ENCODE results near the gene FAM9A.

DNA sequence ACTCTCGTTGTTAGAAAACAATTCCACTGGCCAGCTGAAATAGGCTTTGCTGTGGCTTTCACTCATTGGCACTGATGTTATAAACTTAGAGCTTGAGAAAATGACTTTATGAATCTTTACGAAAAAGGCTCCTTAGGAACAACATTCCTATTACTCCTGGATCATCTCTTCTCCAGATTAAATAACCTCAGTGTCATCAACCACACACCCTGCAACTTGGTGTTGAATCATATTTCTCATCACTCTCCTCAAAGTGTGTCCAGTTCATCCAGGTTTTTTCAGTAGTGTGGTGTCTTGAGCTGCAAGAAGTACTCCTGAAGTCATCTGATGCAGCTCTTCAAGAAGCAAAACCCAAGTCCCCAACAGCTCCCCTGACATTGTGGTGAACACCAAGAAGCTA lies 41.2 kb downstream of the FAM9A start:
- TF ChIP-seq, protein P1, sequence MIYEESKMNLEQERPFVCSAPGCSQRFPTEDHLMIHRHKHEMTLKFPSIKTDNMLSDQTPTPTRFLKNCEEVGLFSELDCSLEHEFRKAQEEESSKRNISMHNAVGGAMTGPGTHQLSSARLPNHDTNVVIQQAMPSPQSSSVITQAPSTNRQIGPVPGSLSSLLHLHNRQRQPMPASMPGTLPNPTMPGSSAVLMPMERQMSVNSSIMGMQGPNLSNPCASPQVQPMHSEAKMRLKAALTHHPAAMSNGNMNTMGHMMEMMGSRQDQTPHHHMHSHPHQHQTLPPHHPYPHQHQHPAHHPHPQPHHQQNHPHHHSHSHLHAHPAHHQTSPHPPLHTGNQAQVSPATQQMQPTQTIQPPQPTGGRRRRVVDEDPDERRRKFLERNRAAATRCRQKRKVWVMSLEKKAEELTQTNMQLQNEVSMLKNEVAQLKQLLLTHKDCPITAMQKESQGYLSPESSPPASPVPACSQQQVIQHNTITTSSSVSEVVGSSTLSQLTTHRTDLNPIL (CRISPR knock-in tag; IDR thresholded peaks at IDR 0.05; ENCODE audit: low read depth): no peak
- TF ChIP-seq, protein P2, sequence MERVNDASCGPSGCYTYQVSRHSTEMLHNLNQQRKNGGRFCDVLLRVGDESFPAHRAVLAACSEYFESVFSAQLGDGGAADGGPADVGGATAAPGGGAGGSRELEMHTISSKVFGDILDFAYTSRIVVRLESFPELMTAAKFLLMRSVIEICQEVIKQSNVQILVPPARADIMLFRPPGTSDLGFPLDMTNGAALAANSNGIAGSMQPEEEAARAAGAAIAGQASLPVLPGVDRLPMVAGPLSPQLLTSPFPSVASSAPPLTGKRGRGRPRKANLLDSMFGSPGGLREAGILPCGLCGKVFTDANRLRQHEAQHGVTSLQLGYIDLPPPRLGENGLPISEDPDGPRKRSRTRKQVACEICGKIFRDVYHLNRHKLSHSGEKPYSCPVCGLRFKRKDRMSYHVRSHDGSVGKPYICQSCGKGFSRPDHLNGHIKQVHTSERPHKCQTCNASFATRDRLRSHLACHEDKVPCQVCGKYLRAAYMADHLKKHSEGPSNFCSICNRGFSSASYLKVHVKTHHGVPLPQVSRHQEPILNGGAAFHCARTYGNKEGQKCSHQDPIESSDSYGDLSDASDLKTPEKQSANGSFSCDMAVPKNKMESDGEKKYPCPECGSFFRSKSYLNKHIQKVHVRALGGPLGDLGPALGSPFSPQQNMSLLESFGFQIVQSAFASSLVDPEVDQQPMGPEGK (CRISPR knock-in tag; IDR thresholded peaks at IDR 0.05; ENCODE audit: borderline replicate concordance): no peak
- no peak for TF ChIP-seq ESRRG (CRISPR knock-in tag; IDR thresholded peaks at IDR 0.05)
- TF ChIP-seq ARNTL (CRISPR knock-in tag; IDR thresholded peaks at IDR 0.05; ENCODE audit: borderline replicate concordance, low read depth): no peak
- no peak for TF ChIP-seq ZFP3 (CRISPR knock-in tag; IDR thresholded peaks at IDR 0.05)
- no peak for TF ChIP-seq BACH2 (CRISPR knock-in tag; IDR thresholded peaks at IDR 0.05; ENCODE audit: borderline replicate concordance)
- TF ChIP-seq TCF4 (CRISPR knock-in tag; IDR thresholded peaks at IDR 0.05; ENCODE audit: borderline replicate concordance): no peak
- no peak for TF ChIP-seq CSDC2 (CRISPR knock-in tag; IDR thresholded peaks at IDR 0.05)
- TF ChIP-seq ZNF565 (CRISPR knock-in tag; conservative IDR thresholded peaks at IDR 0.05; ENCODE audit: low read depth): no peak
- TF ChIP-seq RARB (CRISPR knock-in tag; IDR thresholded peaks at IDR 0.05): no peak
- no peak for TF ChIP-seq TOX (CRISPR knock-in tag; IDR thresholded peaks at IDR 0.05; ENCODE audit: borderline replicate concordance)
- no peak for TF ChIP-seq ZNF70 (CRISPR knock-in tag; IDR thresholded peaks at IDR 0.05)
- no peak for TF ChIP-seq PPARA (CRISPR knock-in tag; IDR thresholded peaks at IDR 0.05; ENCODE audit: borderline replicate concordance)

All from SK-N-SH treated with all-trans-retinoic acid at 6 μM for 48 hours (cell line).